IMR-90 (cell line): ENCODE data around the gene MSH2. TPM values are rescaled to one million over a fixed set of nuclear protein-coding genes. Genes with fewer than 3 reads are reported as not detected.

Experiments used
- ATAC-seq: fragments of 200-7000 bp; cut with Tn5 transposase; 2 replicates; pipeline ENCODE4 v1.9.1; 2020; ENCODE audit warnings: low read depth, mild to moderate bottlenecking, moderate library complexity
- BruUV-seq: library from RNA; stranded (reverse); fragments of 400-500 nt; replicated peaks from 2 replicates; lab custom pipeline; 2021; lab: Mats Ljungman, UMichigan
- CTCF ChIA-PET: fragments of 300-600 bp; formaldehyde crosslinking; extraction: SDS; loops from one replicate; lab custom pipeline; 2021; ENCODE audit warnings: antibody characterized with exemption; lab: Yijun Ruan, JAX
- POLR2A ChIA-PET: fragments of 300-600 bp; sonication (Branson Sonifier 250); formaldehyde crosslinking; loops from one replicate; lab custom pipeline; 2022; ENCODE audit warnings: antibody characterized with exemption; ENCODE audit not compliant: unreplicated experiment; lab: Charles Lee
- DNase-seq: peaks from one replicate; pipeline ENCODE4 v3.0.0; 2013
- H2AFZ ChIP-seq: replicated peaks from 2 replicates; pipeline ENCODE3; 2013; ENCODE audit warnings: low read length, mild to moderate bottlenecking; ENCODE audit not compliant: poor library complexity
- H2AK5ac ChIP-seq: 2 replicates; pipeline ENCODE4 v1.6.1; 2013; ENCODE audit warnings: low read depth, low read length, inconsistent platforms
- H2AK9ac ChIP-seq: replicated peaks from 2 replicates; pipeline ENCODE3; 2013; ENCODE audit warnings: mild to moderate bottlenecking, low read depth, low read length, moderate library complexity; ENCODE audit not compliant: poor library complexity
- H2BK120ac ChIP-seq: 2 replicates; pipeline ENCODE4 v1.6.1; 2013; ENCODE audit warnings: low read depth, low read length, inconsistent platforms
- H2BK15ac ChIP-seq: 3 replicates; pipeline ENCODE4 v1.6.1; 2013; ENCODE audit warnings: low read depth, low read length, inconsistent platforms
- H2BK20ac ChIP-seq: 2 replicates; pipeline ENCODE4 v1.6.1; 2013; ENCODE audit warnings: low read depth, mild to moderate bottlenecking, inconsistent platforms, low read length, moderate library complexity
- H2BK5ac ChIP-seq: 2 replicates; pipeline ENCODE4 v1.6.1; 2013; ENCODE audit warnings: mild to moderate bottlenecking, low read depth, low read length, inconsistent platforms; ENCODE audit not compliant: poor library complexity, severe bottlenecking
- H3K14ac ChIP-seq: replicated peaks from 2 replicates; pipeline ENCODE4 v1.6.1; 2013; ENCODE audit warnings: low read depth, low read length, inconsistent platforms
- H3K18ac ChIP-seq: 2 replicates; pipeline ENCODE4 v1.6.1; 2013; ENCODE audit warnings: low read depth, low read length, control low read depth
- H3K23ac ChIP-seq: 2 replicates; pipeline ENCODE4 v1.6.1; 2013; ENCODE audit warnings: low read depth, low read length, inconsistent platforms
- H3K27ac ChIP-seq: 2 replicates; pipeline ENCODE4 v1.5.1; 2013; ENCODE audit warnings: mild to moderate bottlenecking, control low read depth, low read length; ENCODE audit not compliant: insufficient read depth
- H3K27me3 ChIP-seq: 2 replicates; pipeline ENCODE4 v1.6.1; 2013; ENCODE audit warnings: low read length; ENCODE audit not compliant: control insufficient read depth, insufficient read depth
- H3K36me3 ChIP-seq: 2 replicates; pipeline ENCODE4 v1.6.1; 2013; ENCODE audit warnings: low read length, mixed read lengths; ENCODE audit not compliant: control insufficient read depth, insufficient read depth
- H3K4ac ChIP-seq: 2 replicates; pipeline ENCODE4 v1.6.1; 2013; ENCODE audit warnings: low read depth, low read length, inconsistent platforms
- H3K4me1 ChIP-seq: 2 replicates; pipeline ENCODE4 v1.6.1; 2013; ENCODE audit warnings: low read length, mixed read lengths; ENCODE audit not compliant: control insufficient read depth, insufficient read depth
- H3K4me2 ChIP-seq: 2 replicates; pipeline ENCODE4 v1.6.1; 2013; ENCODE audit warnings: low read depth, mild to moderate bottlenecking, control low read depth, low read length, moderate library complexity
- H3K4me3 ChIP-seq: 2 replicates; pipeline ENCODE4 v1.5.1; 2013; ENCODE audit warnings: low read depth, mild to moderate bottlenecking, control low read depth, low read length, moderate library complexity; ENCODE audit not compliant: insufficient read depth
- H3K56ac ChIP-seq: 2 replicates; pipeline ENCODE4 v1.6.1; 2013; ENCODE audit warnings: low read length, inconsistent platforms; ENCODE audit not compliant: insufficient read depth; ENCODE audit errors: extremely low read depth
- H3K79me1 ChIP-seq, 2 experiments: 2 replicates each; pipeline ENCODE4 v1.6.1; 2013; ENCODE audit warnings: low read length in 2 of 2, inconsistent platforms in 1 of 2, low read depth in 1 of 2
- H3K9ac ChIP-seq: 2 replicates; pipeline ENCODE4 v1.6.1; 2013; ENCODE audit warnings: low read depth, low read length, control low read depth
- H3K9me1 ChIP-seq: 2 replicates; pipeline ENCODE4 v1.6.1; 2013; ENCODE audit warnings: low read length, inconsistent platforms; ENCODE audit not compliant: insufficient read depth
- H3K9me3 ChIP-seq: 2 replicates; pipeline ENCODE4 v1.6.1; 2013; ENCODE audit warnings: low read length; ENCODE audit not compliant: control insufficient read depth, insufficient read depth
- H4K20me1 ChIP-seq: 2 replicates; pipeline ENCODE4 v1.6.1; 2013; ENCODE audit warnings: low read length, inconsistent platforms; ENCODE audit not compliant: insufficient read depth
- H4K5ac ChIP-seq: 2 replicates; pipeline ENCODE4 v1.6.1; 2013; ENCODE audit warnings: mild to moderate bottlenecking, low read depth, low read length, control low read depth
- H4K8ac ChIP-seq, 2 experiments: 2 replicates each; pipeline ENCODE4 v1.6.1; 2013; ENCODE audit warnings: low read depth in 2 of 2, low read length in 2 of 2, control low read depth in 1 of 2, inconsistent platforms in 1 of 2
- H4K91ac ChIP-seq: 2 replicates; pipeline ENCODE4 v1.6.1; 2013; ENCODE audit warnings: low read depth, low read length, inconsistent platforms; ENCODE audit not compliant: insufficient read depth
- BHLHE40 ChIP-seq: fragments of 150-350 bp; IDR thresholded peaks from 2 replicates; pipeline ENCODE4 v1.6.1; 2016; ENCODE audit warnings: mild to moderate bottlenecking, low read depth, low read length
- CEBPB ChIP-seq: IDR thresholded peaks from 2 replicates; pipeline ENCODE4 v1.6.1; 2012; ENCODE audit warnings: low read depth, low read length, improper control_type of control experiment
- CHD1 ChIP-seq: IDR thresholded peaks from 2 replicates; pipeline ENCODE4 v1.6.1; 2012; ENCODE audit warnings: low read depth, low read length, improper control_type of control experiment
- FOS ChIP-seq: fragments of 150-350 bp; IDR thresholded peaks from 2 replicates; pipeline ENCODE4 v1.6.1; 2016; ENCODE audit warnings: low read depth, low read length
- MAFK ChIP-seq: IDR thresholded peaks from 2 replicates; pipeline ENCODE4 v1.6.1; 2012; ENCODE audit warnings: low read depth, low read length, improper control_type of control experiment
- MAZ ChIP-seq: IDR thresholded peaks from 2 replicates; pipeline ENCODE4 v1.6.1; 2012; ENCODE audit warnings: low read depth, mild to moderate bottlenecking, low read length, improper control_type of control experiment, moderate library complexity, borderline replicate concordance
- MXI1 ChIP-seq: IDR thresholded peaks from 2 replicates; pipeline ENCODE4 v1.6.1; 2012; ENCODE audit warnings: low read depth, mild to moderate bottlenecking, low read length, moderate library complexity, borderline replicate concordance
- NFE2L2 ChIP-seq: fragments of 150-350 bp; IDR thresholded peaks from 2 replicates; pipeline ENCODE4 v1.6.1; 2016; ENCODE audit warnings: low read depth, mild to moderate bottlenecking, low read length
- POLR2A ChIP-seq: IDR thresholded peaks from 2 replicates; pipeline ENCODE4 v1.6.1; 2012; ENCODE audit warnings: mild to moderate bottlenecking, low read depth, low read length
- RAD21 ChIP-seq: IDR thresholded peaks from 2 replicates; pipeline ENCODE4 v1.6.1; 2012; ENCODE audit warnings: low read length, improper control_type of control experiment
- RCOR1 ChIP-seq: IDR thresholded peaks from 2 replicates; pipeline ENCODE4 v1.6.1; 2012; ENCODE audit warnings: mild to moderate bottlenecking, low read length, improper control_type of control experiment; ENCODE audit not compliant: insufficient replicate concordance
- RFX5 ChIP-seq: IDR thresholded peaks from 2 replicates; pipeline ENCODE4 v1.8.0; 2012; ENCODE audit warnings: low read depth, mild to moderate bottlenecking, low read length, moderate library complexity
- SMC3 ChIP-seq: fragments of 150-350 bp; IDR thresholded peaks from 2 replicates; pipeline ENCODE4 v1.6.1; 2016; ENCODE audit warnings: low read depth, mild to moderate bottlenecking, antibody characterized with exemption, low read length, moderate library complexity
- dilution Hi-C: fragments of 300-500 bp; cut with HindIII; formaldehyde crosslinking; loops from one replicate; pipeline ENCODE4 v1.14.3; 2018; ENCODE audit warnings: low sequenced_read_pairs; ENCODE audit not compliant: unreplicated experiment
- in situ Hi-C: fragments of 300-500 bp; cut with MboI; formaldehyde crosslinking; loops from 3 replicates; pipeline ENCODE4 v1.14.3; 2019; ENCODE audit warnings: low sequenced_read_pairs, inconsistent platforms, mixed read lengths
- intact Hi-C: fragments of 100-400 bp; cut with micrococcal nuclease; formaldehyde crosslinking; loops from 2 replicates; pipeline ENCODE4 v1.10.0; 2022
- polyA plus RNA-seq, 3 experiments: library from polyadenylated mRNA; depleted of rRNA; stranded (reverse); fragments of >200 nt; gene quantifications; 2 replicates each; pipeline ENCODE4 v1.2.3, GENCODE V29; 2012; ENCODE audit warnings: low replicate concordance in 1 of 3
- total RNA-seq: library from RNA; depleted of rRNA; stranded (reverse); fragments of >200 nt; gene quantifications from 2 replicates; pipeline ENCODE4 v1.2.3, GENCODE V29; 2012
- TF ChIP-seq, protein P1 (sequence below): fragments of 150-350 bp; IDR thresholded peaks from 2 replicates; pipeline ENCODE4 v1.6.1; 2017; ENCODE audit warnings: mild to moderate bottlenecking, antibody characterized with exemption, low read length, low read depth
- TF ChIP-seq, protein P2 (sequence below): conservative IDR thresholded peaks from 2 replicates; pipeline ENCODE4 v1.5.1; 2012; ENCODE audit warnings: mild to moderate bottlenecking, low read depth, low read length, improper control_type of control experiment
- TF ChIP-seq, protein P3 (sequence below): fragments of 150-350 bp; IDR thresholded peaks from 2 replicates; pipeline ENCODE4 v1.6.1; 2016; ENCODE audit warnings: low read depth, mild to moderate bottlenecking, low read length, moderate library complexity, borderline replicate concordance

MSH2 gene
- total and polyA plus RNA-seq, 2 of the 4 experiments (the other 2 are of a cell fraction), result 13.8 to 22.6 TPM

DNA sequence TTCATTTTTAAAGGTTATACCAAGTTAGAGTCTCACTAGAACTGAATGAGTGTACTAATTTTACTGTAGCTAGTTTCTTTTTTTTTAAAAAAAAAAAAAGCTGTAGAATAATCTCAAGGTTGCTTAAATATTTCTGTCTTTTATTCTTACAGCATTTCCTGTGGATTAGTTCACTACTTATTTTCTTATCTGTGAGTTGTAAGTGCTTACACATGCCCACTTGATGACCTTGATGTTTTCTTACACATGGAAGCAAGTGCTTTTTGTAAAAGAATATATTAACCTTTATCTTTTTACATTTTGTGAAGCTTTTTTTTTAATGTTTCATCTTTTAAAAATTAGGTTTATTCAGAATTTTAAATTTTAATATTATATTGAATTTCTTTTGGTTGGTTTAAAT, 57.8 kb downstream of the MSH2 start:
- DNase-seq (peak; percentile 2), ATAC-seq (no peak)
- Histone ChIP-seq H3K9me3 (no peaks in the 10 kb centered on the region), H3K23ac (no peak overlapping the region), H3K36me3 (peaks cover 4% of the 10 kb centered on the region; the same call in 1 of the 2 replicates), H3K56ac (no peak overlapping the region), H3K4me1 (no peaks in the 10 kb centered on the region), H3K4ac (no peak overlapping the region), H2BK120ac (no peak overlapping the region), H2BK20ac (no peak overlapping the region), H4K20me1 (no peaks in the 10 kb centered on the region), H2AK9ac (no peak overlapping the region), H2BK15ac (no peak overlapping the region), H3K4me2 (no peak overlapping the region), H3K27me3 (no peaks in the 10 kb centered on the region), H3K79me1 (0 out of 4 replicates have a peak, but pooled peaks cover 0 to 4% of the 10 kb centered on the region in 2 experiments), H3K9me1 (peaks cover 5% of the 10 kb centered on the region; the same call in 1 of the 2 replicates), H2AFZ (no peak overlapping the region), H2AK5ac (no peak overlapping the region), H4K91ac (no peak overlapping the region), H3K27ac (no peak overlapping the region), H3K14ac (no peak overlapping the region), H2BK5ac (no peak overlapping the region), H3K18ac (no peak overlapping the region), H4K5ac (no peak overlapping the region), H3K9ac (no peak overlapping the region), H3K4me3 (no peak overlapping the region), H4K8ac (no peak overlapping the region)
- dilution Hi-C loops (no loop called here), in situ Hi-C loops (no loop called here), intact Hi-C loops (no loop called here)
- CTCF ChIA-PET, result interaction anchor here (0.7 kb wide), 1 partner anchor 550 kb away, joined by 3 read pairs; no protein-coding TSS in a partner anchor
- TF ChIP-seq, protein P1, sequence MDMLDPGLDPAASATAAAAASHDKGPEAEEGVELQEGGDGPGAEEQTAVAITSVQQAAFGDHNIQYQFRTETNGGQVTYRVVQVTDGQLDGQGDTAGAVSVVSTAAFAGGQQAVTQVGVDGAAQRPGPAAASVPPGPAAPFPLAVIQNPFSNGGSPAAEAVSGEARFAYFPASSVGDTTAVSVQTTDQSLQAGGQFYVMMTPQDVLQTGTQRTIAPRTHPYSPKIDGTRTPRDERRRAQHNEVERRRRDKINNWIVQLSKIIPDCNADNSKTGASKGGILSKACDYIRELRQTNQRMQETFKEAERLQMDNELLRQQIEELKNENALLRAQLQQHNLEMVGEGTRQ, result no peak
- TF ChIP-seq CEBPB, result no peak
- TF ChIP-seq MAFK, result no peak
- TF ChIP-seq MXI1, result no peak
- no peak for TF ChIP-seq POLR2A
- TF ChIP-seq MAZ, result no peak
- TF ChIP-seq, protein P2, sequence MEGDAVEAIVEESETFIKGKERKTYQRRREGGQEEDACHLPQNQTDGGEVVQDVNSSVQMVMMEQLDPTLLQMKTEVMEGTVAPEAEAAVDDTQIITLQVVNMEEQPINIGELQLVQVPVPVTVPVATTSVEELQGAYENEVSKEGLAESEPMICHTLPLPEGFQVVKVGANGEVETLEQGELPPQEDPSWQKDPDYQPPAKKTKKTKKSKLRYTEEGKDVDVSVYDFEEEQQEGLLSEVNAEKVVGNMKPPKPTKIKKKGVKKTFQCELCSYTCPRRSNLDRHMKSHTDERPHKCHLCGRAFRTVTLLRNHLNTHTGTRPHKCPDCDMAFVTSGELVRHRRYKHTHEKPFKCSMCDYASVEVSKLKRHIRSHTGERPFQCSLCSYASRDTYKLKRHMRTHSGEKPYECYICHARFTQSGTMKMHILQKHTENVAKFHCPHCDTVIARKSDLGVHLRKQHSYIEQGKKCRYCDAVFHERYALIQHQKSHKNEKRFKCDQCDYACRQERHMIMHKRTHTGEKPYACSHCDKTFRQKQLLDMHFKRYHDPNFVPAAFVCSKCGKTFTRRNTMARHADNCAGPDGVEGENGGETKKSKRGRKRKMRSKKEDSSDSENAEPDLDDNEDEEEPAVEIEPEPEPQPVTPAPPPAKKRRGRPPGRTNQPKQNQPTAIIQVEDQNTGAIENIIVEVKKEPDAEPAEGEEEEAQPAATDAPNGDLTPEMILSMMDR, result no peak
- no peak for TF ChIP-seq RCOR1
- no peak for TF ChIP-seq CHD1
- TF ChIP-seq BHLHE40, result no peak
- TF ChIP-seq SMC3, result no peak
- no peak for TF ChIP-seq NFE2L2
- no peak for TF ChIP-seq RFX5
- TF ChIP-seq, protein P3, sequence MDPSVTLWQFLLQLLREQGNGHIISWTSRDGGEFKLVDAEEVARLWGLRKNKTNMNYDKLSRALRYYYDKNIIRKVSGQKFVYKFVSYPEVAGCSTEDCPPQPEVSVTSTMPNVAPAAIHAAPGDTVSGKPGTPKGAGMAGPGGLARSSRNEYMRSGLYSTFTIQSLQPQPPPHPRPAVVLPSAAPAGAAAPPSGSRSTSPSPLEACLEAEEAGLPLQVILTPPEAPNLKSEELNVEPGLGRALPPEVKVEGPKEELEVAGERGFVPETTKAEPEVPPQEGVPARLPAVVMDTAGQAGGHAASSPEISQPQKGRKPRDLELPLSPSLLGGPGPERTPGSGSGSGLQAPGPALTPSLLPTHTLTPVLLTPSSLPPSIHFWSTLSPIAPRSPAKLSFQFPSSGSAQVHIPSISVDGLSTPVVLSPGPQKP, result no peak
- TF ChIP-seq FOS, result no peak
- TF ChIP-seq RAD21, result no peak
- no TSS peak for BruUV-seq
- POLR2A ChIA-PET, result interaction anchor here (0.6 kb wide), 2 partner anchors 9 to 52 kb away, joined by 3 to 6 read pairs; no protein-coding TSS in a partner anchor
